ENCODE results near the gene SPINDOC.

DNA sequence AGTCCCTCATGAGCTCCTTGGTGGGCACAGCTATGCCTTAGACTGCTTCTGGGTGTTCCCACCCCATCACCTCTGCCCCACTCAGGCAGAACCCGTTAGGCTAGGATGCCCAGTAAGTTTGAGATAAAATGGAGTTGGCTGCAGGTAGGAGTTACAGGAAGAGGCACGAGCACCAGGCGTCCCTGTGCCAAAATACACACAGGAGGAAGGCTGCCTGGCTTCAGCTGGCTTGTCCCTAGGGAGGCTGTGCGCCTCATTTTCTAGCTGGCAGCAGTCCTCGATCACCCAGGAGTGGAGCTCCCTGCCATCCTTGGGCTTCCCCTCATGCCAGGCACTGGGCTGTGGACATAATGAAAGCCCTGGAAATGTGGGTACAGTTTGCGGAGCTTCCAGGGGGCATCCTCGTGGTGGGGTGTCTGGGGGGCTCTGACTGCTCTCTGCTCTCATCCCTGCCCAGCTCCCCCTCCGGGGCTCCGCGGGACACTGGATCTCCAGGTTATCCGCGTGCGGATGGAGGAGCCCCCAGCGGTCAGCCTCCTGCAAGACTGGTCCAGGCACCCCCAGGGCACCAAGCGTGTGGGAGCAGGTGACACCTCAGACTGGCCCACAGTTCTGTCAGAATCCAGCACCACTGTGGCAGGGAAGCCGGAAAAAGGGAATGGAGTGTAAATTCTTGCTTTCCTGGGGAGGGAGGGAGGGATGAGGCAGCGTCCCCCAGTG, 13.4 kb downstream of the SPINDOC start:
- TF ChIP-seq GATA3 (IDR thresholded peaks at IDR 0.05; ENCODE audit: low read depth, low read length) = no peak
- TF ChIP-seq GATA2 (IDR thresholded peaks at IDR 0.05; ENCODE audit: low read depth, low read length) = no peak
